HG03565 (cell line): ENCODE measurements around the gene IL1A.
A peak's percentile ranks its signal among the peaks of the same experiment; 100 is the strongest.

Experiments used
- ATAC-seq: cut with Tn5 transposase; IDR thresholded peaks from one replicate; pipeline ENCODE4 v1.9.1; 2021; ENCODE audit warnings: mild to moderate bottlenecking, moderate library complexity; ENCODE audit not compliant: unreplicated experiment

Gene IL1A

DNA sequence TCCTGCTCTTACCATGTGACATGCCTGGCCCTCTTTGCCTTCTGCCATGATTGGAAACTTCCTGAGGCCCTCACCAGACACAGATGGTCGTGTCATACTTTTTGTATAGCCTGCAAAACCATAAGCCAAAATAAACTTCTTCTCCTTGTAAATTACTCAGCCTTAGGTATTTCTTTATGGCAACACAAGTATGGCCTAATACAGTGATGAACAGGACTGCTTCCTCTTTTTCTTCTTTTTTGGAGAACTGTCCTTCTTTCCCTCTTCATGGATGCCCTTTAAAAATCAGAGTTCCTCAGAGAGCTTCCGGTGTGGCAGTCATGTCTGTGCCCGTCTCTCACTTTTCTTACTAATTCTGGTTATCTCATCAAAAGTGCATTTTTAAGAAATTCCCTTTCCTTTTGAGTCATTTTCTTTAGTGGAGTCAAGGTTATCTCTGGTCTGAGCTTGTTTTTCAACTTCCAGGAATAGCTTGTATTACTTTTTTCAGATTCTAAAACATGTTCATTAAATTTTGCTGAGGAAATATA lies 9.2 kb upstream of the IL1A start:
- ATAC-seq: no peak

DNA sequence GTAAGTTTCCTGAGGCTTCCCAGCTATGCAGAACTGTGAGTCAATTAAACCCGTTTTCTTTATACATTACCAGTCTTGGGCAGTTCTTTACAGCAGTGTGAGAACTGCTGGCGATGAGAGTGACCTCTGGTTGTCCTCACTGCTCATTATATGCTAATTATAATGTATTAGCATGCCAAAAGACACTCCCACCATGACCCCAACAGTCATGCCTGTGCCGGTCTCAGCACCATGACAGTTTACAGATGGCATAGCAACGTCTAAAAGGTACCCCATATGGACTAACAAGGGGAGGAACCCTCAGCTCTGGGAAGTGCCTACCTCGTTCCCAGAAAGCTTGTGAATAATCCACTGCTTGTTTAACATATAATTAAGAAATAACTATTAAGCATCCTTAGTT lies 8.1 kb upstream of the IL1A start:
- no peak for ATAC-seq

DNA sequence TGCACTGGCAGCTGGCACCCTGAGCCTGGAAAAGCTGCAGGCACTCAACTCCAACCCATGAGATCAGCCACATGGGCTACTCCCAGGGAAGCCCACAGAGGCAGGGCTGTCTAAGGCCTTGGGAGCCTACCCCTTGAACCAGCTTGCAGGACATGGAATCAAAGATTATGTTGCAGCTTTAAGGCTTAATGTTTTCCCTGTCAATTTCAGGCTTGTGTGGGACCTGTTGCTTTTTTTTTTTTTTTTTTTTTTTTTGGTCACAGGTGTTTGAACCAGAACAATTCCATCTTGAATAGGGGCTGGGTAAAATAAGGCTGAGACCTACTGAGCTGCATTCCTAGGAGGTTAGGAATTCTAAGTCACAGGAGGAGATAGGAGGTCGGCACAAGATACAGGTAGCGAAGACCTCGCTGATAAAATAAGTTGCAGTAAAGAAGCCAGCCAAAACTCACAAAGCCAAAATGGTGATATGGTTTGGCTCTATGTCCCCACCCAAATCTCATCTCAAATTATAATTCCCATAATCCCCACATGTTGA lies 7.5 kb upstream of the IL1A start:
- no peak for ATAC-seq

DNA sequence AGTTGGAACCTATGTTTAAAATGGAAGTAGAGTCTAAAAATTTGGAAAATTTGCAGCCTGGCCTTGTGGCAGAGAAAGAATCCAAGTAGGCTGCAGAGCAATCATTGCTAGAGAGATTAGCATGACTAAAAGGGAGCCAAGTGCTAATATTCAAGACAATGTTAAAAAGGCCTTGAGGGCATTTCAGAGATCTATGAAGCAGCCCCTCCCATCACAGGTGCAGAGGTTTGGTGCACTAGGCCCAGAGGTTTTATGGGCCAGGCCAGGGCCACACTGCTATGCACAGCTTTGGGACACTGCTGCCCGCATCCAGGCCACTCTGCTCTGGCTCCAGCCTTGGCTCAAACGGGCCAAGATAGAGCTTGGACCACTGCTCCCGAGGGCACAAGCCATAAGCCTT lies 6.7 kb upstream of the IL1A start:
- ATAC-seq: no peak

DNA sequence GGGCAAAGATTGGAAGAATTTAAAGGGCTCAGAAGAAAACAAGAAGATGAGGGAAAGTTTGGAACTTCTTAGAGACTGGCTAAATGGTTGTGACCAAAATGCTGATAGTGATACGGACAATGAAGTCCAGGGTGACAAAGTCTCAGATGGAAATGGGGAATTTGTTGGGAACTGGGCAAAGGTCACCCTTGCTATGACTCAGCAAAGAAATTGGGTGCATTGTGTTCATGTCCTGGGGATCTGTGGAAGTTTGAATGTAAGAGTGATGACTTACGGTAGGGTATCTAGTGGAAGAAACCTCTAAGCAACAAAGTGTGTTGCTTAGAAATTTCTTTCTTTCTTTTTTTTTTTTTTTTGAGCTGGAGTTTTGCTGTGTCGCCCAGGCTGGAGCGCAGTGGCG lies 6.0 kb upstream of the IL1A start:
- ATAC-seq: no peak

DNA sequence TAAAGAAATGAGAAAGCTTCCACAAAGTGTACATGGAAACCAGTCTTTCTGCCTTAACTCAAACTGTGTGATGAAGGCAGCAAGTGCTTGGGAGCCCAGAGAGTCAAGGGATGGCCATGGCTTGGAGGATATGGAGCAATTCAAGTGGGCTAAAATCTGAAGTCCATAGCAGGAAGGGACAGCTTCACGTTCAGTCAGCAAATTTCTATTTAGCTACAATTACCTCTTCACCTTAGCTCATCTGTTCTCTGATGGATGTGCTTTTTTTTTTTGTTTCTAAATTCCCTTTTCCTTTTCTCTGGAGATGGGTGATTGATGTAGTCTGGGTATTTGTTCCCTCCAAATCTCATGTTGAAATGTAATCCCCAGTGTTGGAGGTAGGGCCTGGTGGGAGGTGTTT lies 4.9 kb upstream of the IL1A start:
- ATAC-seq: no peak

DNA sequence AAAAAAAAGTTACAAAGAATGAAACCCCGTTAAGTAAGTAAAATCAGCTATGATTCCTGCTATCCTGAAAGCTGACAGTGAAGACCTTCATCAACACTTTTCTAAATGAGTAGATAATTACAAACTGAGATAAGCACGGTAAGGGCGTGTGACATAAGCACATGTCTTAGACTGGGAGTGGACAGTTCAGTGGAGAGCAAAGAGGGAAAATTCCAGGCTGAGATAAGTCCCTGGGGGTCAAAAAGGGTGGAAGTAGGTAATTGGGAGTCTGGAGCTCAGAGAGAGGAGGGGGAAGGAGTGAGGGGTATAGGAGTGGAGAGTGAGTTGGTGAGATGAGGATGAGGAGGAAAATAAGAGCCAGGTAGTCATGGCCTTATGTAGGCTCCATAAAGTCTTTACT lies 4.4 kb upstream of the IL1A start:
- no peak for ATAC-seq

DNA sequence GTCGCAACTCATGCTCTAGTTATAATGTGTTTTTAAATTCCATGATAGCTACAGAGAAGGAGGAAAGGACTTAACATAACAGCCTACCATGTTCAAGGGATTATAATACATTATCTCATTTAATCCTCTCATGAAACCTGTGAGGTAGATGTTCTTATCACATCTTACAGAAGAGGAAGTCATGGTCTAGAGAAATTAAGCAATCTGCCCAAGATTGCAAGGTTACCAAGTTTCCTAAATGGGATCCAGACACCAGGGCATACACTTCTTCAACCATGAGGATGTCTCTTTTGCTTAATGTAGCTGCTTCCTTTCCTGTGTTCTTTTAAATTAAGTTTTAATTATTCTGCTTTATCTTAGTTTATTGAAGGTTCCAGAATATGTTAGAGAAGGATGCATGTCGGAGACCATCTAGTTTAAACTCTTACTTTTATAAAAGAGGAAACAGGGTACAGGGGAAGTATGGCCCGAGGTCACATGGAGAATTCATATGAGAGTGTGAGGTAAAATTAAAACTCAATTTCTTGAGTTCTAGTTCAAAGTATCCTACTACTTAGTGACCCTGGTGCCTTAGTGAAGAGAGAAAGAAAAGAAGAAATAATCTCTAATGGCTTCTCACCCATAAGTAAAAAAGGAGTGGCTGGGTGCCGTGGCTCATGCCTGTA lies 3.6 kb upstream of the IL1A start:
- ATAC-seq: no peak

DNA sequence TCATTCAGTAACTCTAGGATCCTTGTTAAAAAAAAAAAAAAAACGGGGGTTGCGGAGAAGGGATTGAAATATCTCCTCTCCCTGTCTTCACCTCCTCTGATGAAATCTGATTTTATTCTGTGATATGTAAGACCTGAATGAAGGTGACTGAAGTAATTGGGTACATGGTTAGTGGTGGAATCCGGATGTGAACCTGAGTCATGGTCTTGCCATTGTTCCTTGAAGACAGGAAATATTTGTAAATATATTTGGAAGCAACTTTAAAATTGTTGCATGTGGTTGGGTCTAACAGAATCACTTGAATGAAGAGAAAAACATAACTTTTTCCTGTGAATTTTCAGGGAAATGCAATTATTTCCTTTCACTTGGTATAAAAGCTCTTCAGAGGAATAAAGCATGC lies 3.0 kb upstream of the IL1A start:
- no peak for ATAC-seq

DNA sequence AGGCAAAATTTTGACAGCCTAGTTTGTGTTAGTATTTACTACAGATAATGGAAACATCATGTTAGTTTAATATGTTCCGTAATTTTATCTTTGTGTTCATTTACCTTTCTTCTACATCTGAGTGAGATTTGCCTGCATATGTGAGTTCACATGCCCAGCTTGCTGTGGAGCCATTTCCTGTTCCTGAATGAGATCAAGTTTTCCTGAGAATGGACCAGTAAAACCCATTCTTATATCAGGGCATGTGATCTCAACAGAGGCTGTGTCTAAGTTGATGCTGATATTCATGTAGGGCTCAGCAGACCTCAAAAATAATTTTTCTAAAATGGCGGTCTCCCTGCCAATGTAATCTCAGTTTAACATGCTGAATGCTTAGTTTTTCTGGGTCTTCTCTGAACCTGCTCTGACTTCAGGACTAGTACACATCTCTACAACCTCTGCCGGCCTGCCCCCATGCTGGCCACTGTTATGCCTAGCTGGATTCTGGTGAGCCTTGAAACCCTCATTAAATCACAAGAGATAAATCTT lies 1.0 kb downstream of the IL1A start:
- no peak for ATAC-seq

DNA sequence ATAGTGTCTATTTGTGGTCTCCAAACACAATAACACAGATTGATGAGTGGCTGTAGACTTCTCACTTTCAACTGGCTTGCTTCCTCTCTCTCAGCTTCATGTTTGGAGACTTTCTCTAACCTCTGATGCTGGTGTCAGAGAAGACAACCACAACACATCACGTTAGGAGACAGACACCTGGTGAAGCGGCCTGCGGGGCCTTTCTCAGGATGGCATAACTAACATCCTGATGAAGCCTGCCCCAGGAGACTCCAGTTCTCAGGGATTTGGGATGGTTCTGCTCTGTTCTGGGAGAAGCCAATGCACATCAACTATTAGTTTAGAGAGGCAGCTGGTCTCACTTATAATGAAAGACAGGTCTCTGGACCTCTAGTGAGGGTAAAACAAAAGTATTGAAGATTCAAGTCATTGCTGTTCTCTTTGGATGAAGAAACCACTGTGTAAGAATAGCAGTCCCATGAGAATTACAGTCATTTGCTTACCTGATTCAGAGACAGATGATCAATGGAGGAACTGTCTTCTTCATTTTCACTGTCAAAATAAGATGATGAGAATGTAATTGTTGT lies 2.0 kb downstream of the IL1A start:
- peak; percentile 70 for ATAC-seq

DNA sequence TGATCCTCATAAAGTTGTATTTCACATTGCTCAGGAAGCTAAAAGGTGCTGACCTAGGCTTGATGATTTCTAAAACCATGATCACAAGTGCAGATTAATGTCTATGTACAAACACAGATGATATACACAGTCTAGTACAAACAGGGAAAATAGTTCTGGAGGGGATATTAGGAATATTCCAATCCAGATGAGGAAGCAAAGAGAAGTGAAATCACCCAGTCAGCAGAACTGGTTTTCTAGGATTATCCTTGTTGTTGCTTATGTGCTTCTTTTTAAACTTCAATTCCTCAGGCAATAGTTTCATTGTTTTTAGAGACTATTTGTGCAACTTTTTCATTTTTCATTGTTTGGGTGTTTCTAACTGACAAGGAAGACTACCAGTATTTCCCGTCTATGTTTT lies 4.7 kb downstream of the IL1A start:
- ATAC-seq: no peak

DNA sequence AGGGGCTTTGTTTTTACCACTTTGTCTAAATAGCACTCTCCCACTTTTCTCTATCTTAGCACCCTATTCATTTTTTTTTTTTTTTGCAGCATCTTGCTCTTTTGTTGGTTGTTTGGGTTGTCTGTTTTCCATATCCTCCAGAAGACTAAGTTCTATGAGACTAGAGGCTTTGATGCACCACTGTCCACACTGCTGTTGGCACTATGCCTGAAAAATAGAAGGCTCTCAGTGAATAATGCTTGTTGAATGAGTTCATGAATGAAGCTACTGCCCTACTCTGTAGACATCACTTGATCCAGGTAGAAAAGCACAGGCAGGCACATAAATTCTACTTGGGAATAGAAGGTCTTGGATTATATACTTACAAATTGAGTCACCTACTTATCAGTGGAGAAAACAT lies 7.3 kb downstream of the IL1A start:
- ATAC-seq: no peak

DNA sequence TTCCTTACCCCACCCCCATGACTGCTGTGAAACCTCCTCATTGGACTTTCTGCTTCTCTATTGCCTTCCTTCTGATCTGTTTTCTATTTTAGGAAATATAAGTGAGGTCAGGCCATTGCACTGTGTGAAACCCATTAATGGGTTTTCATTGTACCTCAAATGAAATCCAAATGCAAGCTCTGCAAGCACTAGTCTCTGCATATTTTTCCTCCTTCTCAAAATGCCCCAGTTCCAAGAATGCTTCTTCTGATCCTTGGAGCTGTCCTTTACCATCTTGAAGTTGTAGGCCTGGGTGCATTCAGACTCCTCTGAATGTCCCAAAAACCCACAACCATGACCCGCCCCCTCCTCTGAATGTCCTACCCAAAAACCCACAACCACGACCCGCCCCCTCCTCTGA lies 8.2 kb downstream of the IL1A start:
- ATAC-seq: no peak

DNA sequence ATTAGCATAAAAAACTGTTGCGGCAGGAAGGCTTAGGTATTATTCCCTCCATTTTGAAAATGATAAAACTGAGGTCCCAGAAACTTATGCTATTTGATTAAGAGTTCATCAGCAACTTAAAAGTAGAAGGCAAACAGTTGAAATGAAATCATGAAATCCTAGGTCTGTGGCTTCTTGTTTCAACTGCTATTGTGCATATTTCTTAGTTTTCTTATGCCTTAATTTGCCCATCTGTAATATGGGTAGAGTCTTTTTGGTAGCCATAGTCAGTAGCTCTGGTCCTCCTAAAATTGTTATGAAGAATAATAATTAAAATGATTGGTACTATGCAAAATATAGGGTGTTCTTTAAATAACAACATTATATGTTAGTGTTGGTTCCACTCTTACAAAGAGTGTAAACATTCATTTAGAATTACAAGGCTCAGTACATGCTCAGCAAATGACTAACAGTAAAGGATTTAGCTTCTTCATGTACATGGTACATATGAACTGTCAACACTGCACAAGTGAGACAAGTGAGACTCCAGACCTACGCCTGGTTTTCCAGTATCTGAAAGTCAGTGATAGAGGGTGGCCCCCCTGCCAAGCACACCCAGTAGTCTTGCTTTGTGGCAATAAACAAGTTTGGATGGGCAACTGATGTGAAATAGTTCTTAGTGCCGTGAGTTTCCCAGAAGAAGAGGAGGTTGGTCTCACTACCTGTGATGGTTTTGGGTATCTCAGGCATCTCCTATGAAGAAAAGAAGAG lies 9.6 kb downstream of the IL1A start:
- no peak for ATAC-seq

DNA sequence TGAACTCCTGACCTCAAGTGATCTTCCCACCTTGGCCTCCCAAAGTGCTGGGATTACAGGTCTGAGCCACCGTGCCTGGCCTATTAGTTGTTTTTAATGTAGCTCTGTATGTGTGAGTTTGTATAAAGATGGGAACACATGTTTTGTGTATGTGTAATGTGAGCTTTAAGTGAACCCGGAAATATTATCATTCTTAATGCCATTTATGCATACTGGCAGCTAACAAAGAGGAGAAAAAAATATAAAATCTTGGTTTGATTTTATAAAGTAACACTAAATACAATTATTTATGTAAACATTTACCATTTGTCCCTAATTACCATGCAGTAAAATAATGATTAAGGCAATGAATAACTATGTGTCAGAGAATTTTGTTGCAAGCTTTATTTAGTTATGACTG lies 10.7 kb downstream of the IL1A start:
- ATAC-seq: no peak

DNA sequence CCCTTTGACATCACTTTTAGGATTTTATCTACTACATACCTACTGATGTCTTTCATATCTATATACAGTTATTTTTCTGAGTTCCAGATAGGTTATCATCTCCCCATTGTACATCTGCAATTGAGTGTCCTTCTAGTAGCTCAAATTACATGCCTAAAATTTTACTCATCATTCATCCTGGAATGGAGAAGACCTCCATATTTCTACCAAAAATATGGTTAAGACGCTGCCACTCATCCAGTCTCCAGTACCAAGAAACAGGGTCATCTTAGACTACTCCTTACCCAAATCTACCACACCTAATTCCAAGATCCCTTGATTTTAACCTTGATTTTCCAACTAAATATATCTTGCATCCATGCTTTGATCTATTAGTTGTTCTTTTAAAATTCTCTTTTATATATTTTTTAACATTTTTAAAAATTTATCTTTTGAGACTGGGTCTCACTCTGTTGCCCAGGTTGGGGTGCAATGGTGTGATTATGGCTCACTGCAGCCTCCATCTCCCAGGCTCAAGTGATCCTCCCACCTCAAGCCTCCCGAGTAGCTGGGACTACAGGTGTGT lies 11.3 kb downstream of the IL1A start:
- ATAC-seq: no peak

DNA sequence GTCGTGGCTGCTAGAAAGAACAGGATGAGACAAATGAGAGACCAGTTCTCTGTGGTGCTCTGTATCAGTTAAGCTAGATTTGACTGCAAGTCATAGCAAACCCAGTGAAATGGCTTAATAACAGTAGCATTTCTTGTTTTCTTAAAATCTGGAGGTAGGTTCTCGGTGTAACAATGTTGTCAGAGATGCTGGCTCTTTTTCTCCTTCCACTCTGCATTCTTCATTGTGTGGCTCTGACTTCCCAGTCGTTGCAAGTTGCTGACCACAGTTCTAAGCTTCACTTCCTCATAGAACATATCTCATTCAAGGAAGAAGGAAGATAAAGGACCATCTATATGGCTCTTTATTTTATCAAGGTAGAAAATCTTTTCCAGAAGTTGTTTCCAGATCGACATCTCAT lies 12.0 kb downstream of the IL1A start:
- no peak for ATAC-seq

DNA sequence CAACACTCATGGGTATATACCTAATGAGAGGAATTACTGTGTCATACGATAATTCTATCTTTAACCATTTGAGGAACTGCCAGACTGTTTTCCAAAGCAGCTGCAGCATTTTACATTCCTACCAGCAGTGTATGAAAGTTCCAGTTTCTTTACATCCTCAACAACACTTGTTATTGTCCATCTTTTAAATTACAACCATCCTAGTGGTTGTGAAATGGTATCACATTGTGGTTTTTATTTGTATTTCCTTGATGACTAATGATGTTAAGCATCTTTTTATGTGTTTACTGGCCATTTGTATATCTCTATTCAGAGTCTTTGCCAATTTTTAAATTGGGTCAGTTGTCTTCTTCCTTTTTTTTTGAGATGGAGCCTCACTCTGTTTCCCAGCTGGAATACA lies 15.9 kb downstream of the IL1A start:
- ATAC-seq: no peak

DNA sequence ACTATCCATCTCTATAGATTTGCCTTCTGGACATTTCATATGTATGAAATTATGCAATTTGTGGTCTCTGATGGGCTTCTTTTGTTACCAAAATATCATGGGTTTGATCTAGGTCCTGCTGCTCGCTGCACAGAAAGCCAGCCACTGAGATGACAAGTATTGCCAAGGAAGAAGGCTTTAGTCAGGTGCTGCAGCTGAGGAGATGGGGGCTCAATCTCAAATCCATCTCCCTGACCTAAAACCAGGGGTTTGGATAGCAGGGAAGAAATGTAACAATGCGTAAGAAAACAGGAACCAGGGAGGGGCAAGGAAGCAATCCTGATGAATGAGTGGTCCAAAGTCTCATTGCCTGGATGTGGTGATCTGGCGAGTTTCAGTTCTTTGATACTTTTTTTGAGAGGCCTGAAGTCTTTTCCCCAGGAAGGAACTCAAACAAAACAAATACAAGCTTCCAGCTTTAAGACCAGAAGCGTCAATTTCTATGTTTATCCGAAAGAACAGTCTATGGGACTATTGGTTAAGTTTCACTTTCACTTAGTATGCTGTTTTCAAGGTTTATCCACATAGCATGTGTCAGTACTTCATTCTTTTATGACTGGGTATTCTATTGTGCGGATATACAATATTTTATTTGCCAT lies 16.5 kb downstream of the IL1A start:
- ATAC-seq: no peak

DNA sequence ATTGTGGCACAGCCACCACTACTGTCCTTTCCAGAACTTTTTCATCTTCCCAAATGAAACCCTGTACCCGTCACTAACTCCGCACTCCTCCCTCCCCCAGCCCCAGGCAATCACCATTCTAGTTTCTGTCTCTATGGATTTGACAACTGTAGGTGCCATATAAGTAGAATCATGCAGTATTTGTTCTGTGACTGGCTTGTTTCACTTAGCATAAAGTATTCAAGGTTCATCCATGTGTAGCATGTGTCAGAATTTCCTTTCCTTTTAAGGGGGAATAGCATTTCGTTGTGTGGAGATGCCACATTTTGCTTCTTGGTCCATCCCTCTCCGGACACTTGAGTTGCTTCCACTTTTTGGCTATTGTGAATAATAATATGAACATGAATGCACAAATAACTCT lies 19.0 kb downstream of the IL1A start:
- ATAC-seq: no peak
